ENCODE data around the gene PCDHB13. TPM values are rescaled to one million over a fixed set of nuclear protein-coding genes. Genes with fewer than 3 reads are reported as not detected.

The PCDHB13 gene
- polyA plus RNA-seq, 1 donor from 2014 or later: 0.05 TPM

Other genes with a start within 250 kb of the PCDHB13 start
- gene PCDHAC2, start 247.4 kb upstream of the PCDHB13 start, polyA plus RNA-seq: not detected
- not detected for gene PCDHB1, start 162.5 kb upstream of the PCDHB13 start, polyA plus RNA-seq
- gene PCDHB2, start 119.3 kb upstream of the PCDHB13 start, polyA plus RNA-seq: not detected
- not detected for gene PCDHB3, start 113.4 kb upstream of the PCDHB13 start, polyA plus RNA-seq
- not detected for gene PCDHB4, start 92.1 kb upstream of the PCDHB13 start, polyA plus RNA-seq
- not detected for gene PCDHB5, start 78.7 kb upstream of the PCDHB13 start, polyA plus RNA-seq
- not detected for gene PCDHB6, start 63.9 kb upstream of the PCDHB13 start, polyA plus RNA-seq
- not detected for gene PCDHB7, start 41.3 kb upstream of the PCDHB13 start, polyA plus RNA-seq
- gene PCDHB8, start 36.1 kb upstream of the PCDHB13 start, polyA plus RNA-seq: not detected
- gene PCDHB16, start 31.5 kb upstream of the PCDHB13 start, polyA plus RNA-seq: not detected
- 0.31 TPM for gene PCDHB9, start 26.8 kb upstream of the PCDHB13 start, polyA plus RNA-seq
- not detected for gene PCDHB10, start 21.6 kb upstream of the PCDHB13 start, polyA plus RNA-seq
- gene PCDHB11, start 14.3 kb upstream of the PCDHB13 start, polyA plus RNA-seq: not detected
- gene PCDHB12, start 5.2 kb upstream of the PCDHB13 start, polyA plus RNA-seq: not detected
- gene PCDHB14, start 9.4 kb downstream of the PCDHB13 start, polyA plus RNA-seq: not detected
- not detected for gene PCDHB15, start 31.5 kb downstream of the PCDHB13 start, polyA plus RNA-seq
- not detected for gene SLC25A2, start 90.1 kb downstream of the PCDHB13 start, polyA plus RNA-seq
- gene TAF7, start 106.9 kb downstream of the PCDHB13 start, polyA plus RNA-seq: 216 TPM
- gene PCDHGA1, start 116.6 kb downstream of the PCDHB13 start, polyA plus RNA-seq: not detected
- not detected for gene PCDHGA2, start 124.8 kb downstream of the PCDHB13 start, polyA plus RNA-seq
- gene PCDHGA3, start 129.9 kb downstream of the PCDHB13 start, polyA plus RNA-seq: 0.23 TPM
- gene PCDHGB1, start 136.2 kb downstream of the PCDHB13 start, polyA plus RNA-seq: 0.41 TPM
- gene PCDHGA4, start 141.1 kb downstream of the PCDHB13 start, polyA plus RNA-seq: not detected
- gene PCDHGB2, start 146.1 kb downstream of the PCDHB13 start, polyA plus RNA-seq: 0.21 TPM
- gene PCDHGA5, start 150.2 kb downstream of the PCDHB13 start, polyA plus RNA-seq: not detected
- gene PCDHGB3, start 156.3 kb downstream of the PCDHB13 start, polyA plus RNA-seq: not detected
- 0.08 TPM for gene PCDHGA6, start 160.0 kb downstream of the PCDHB13 start, polyA plus RNA-seq
- not detected for gene PCDHGA7, start 168.8 kb downstream of the PCDHB13 start, polyA plus RNA-seq
- 0.08 TPM for gene PCDHGB4, start 173.8 kb downstream of the PCDHB13 start, polyA plus RNA-seq
- gene PCDHGA8, start 178.7 kb downstream of the PCDHB13 start, polyA plus RNA-seq: not detected
- 1.9 TPM for gene PCDHGB5, start 184.0 kb downstream of the PCDHB13 start, polyA plus RNA-seq
- gene PCDHGA9, start 188.9 kb downstream of the PCDHB13 start, polyA plus RNA-seq: 0.29 TPM
- 0.39 TPM for gene PCDHGB6, start 194.1 kb downstream of the PCDHB13 start, polyA plus RNA-seq
- 0.15 TPM for gene PCDHGA10, start 199.1 kb downstream of the PCDHB13 start, polyA plus RNA-seq
- gene PCDHGB7, start 203.8 kb downstream of the PCDHB13 start, polyA plus RNA-seq: 0.21 TPM
- gene PCDHGA11, start 207.1 kb downstream of the PCDHB13 start, polyA plus RNA-seq: 0.15 TPM
- gene PCDHGA12, start 216.6 kb downstream of the PCDHB13 start, polyA plus RNA-seq: 0.59 TPM